Heart right ventricle (tissue), 16 donors: ENCODE measurements around the gene FYB1. TPM values are rescaled to one million over a fixed set of nuclear protein-coding genes. Genes with fewer than 3 reads are reported as not detected.

Source experiments
- ATAC-seq, 8 donors: fragments of 200-7000 bp; cut with Tn5 transposase; one replicate each; pipeline ENCODE4 v1.9.1; 2020; ENCODE audit warnings: mild to moderate bottlenecking in 8 of 8, moderate library complexity in 8 of 8, moderate number of reproducible peaks in 1 of 8
- DNase-seq, 2 donors: peaks; one replicate each; pipeline ENCODE4 v3.0.0-alpha.2; 2020
- H3K27ac ChIP-seq, 10 donors: fragments of 200-600 bp; sonication (generic) in 2 of 10; one replicate each; pipeline versions ENCODE4 v1.5.0 to v1.8.0; 2020 to 2022; ENCODE audit warnings: mild to moderate bottlenecking in 3 of 10
- H3K27me3 ChIP-seq, 7 donors: fragments of 200-600 bp; one replicate each; pipeline ENCODE4 v1.8.0; 2021 to 2022; ENCODE audit warnings: mild to moderate bottlenecking in 2 of 7
- H3K36me3 ChIP-seq, 9 donors: fragments of 200-600 bp; sonication (generic) in 1 of 9; one replicate each; pipeline versions ENCODE4 v1.5.0 to v1.8.0; 2020 to 2022; ENCODE audit warnings: mild to moderate bottlenecking in 2 of 9
- H3K4me1 ChIP-seq, 9 donors: fragments of 200-600 bp; sonication (generic) in 1 of 9; one replicate each; pipeline versions ENCODE4 v1.5.0 to v1.8.0; 2020 to 2022; ENCODE audit warnings: mild to moderate bottlenecking in 4 of 9
- H3K4me3 ChIP-seq, 10 donors: fragments of 200-600 bp; sonication (generic) in 2 of 10; one replicate each; pipeline versions ENCODE4 v1.5.0 to v1.8.0; 2020 to 2022; ENCODE audit warnings: mild to moderate bottlenecking in 7 of 10, moderate library complexity in 2 of 10
- H3K9me3 ChIP-seq, 11 donors: fragments of 200-600 bp in 10 of 11; sonication (generic) in 2 of 11; one replicate each; pipeline versions ENCODE4 v1.5.0 to v1.8.0; 2013 to 2022; ENCODE audit warnings: mild to moderate bottlenecking in 2 of 11, control low read depth in 1 of 11, moderate library complexity in 1 of 11
- CTCF ChIP-seq, 9 donors: fragments of 200-600 bp; sonication (generic) in 2 of 9; IDR thresholded peaks; one replicate each; pipeline versions ENCODE4 v1.5.0 to v1.8.0; 2021 to 2022; ENCODE audit warnings: antibody characterized with exemption in 9 of 9, mild to moderate bottlenecking in 5 of 9, moderate library complexity in 1 of 9
- WGBS, 2 donors: extraction: QIAGEN DNeasy Blood & Tissue Kit; methylation state at CpG; one replicate each; pipeline ENCODE4 v1.1.7; 2013; ENCODE audit warnings: inconsistent platforms in 1 of 2; 5-methylcytosine and 5-hydroxymethylcytosine counted together
- intact Hi-C, 10 donors: fragments of 100-400 bp; cut with DNase I; formaldehyde crosslinking; loops; one replicate each; pipeline versions ENCODE4 v1.11.1 to v1.14.2; 2022
- polyA plus RNA-seq, 2 donors: library from polyadenylated mRNA; stranded (reverse); fragments of 200-250 nt; gene quantifications; one replicate each; pipeline ENCODE4 v1.2.3, GENCODE V29; 2013
- total RNA-seq, 10 donors: library from RNA; stranded (reverse); fragmentation: NEBNext Ultra II Directional in 3 of 10; extraction: Animal tissue kit (Norgen Biotek cat#: 25700) in 3 of 10; gene quantifications; one replicate each; pipeline versions ENCODE4 v1.2.1 to v1.2.4, GENCODE V29; 2021 to 2023
- donor health status: Arrhythmogenic right ventricular cardiomyopathy.
- donor health status: ischemic (EF 13 %, LVEDD 7.1; RV severe dilation, severe dysfunction).
- donor health status: healthy with polysubstance abuse.
- donor health status: DM: no; HTN: yes; CAD: no.
- donor health status: DM: no; HTN: no; CAD: no.
- donor health status: ischemic (EF 25% LVEDD 6.9; RV normal size, moderate dysfunction).
- donor health status: ischemic (EF 25% LVEDD 5.7; RV mildly dilated, moderate dysfunction).
- donor health status: healthy.
- donor health status: DM: yes; HTN: yes; CAD: no.
- donor health status: Ischemic cardiomyopathy.
- donor health status: ischemic (EF 35%, LVEDD 5.7; RV mildly dilated, moderate dysfunction).
- donor health status: nonischemic (EF 11% LVEDD 7.7; RV severe dilation, severe dysfunction).
- donor health status: DM: yes; HTN: yes; CAD: no.
- donor health status: PGD.
- donor health status: ischemic (EF 29% LVEDD 5.4; RV normal size, mild dysfunction).
- donor health status: nonischemic (EF 23%, LVEDD 6.1; RV moderate dilation, normal function).

FYB1 gene
- total and polyA plus RNA-seq, 12 donors, result 0.61 to 33.8 (median 2.3) TPM

- no peak for TF ChIP-seq CTCF (IDR thresholded peaks at IDR 0.05)
- peaks cover 0 to 68% (median 0%) of the 10 kb centered on the region in 9 donors for H3K4me1 ChIP-seq
- no peaks in the 10 kb centered on the region for H3K9me3 ChIP-seq
- intact Hi-C loops, result loop anchor here in 1 of 10 donors (10.0 kb wide), 1 partner anchor 148 kb away; no protein-coding TSS in a partner anchor
- DNase-seq, result no peak
- 84 to 90% methylated on average over 1 of the region's 1 CpG for WGBS, 2 donors
- H3K27ac ChIP-seq, result no peak overlapping the region
- no peak overlapping the region for H3K4me3 ChIP-seq
- H3K36me3 ChIP-seq, result no peaks in the 10 kb centered on the region
- no peak for ATAC-seq
- H3K27me3 ChIP-seq, result no peaks in the 10 kb centered on the region
Observed at GRCh38 chr5:39226558-39226957, 7.2 kb upstream of the FYB1 start.

GRCh38 chr5:39226100-39226451, 6.7 kb upstream of the FYB1 start:
- 80 to 86% methylated on average over 3 of the region's 3 CpGs for WGBS, 2 donors
- Histone ChIP-seq H3K27me3 (no peaks in the 10 kb centered on the region), H3K9me3 (no peaks in the 10 kb centered on the region), H3K4me1 (peaks cover 0 to 65% (median 0%) of the 10 kb centered on the region in 9 donors), H3K27ac (peak overlapping the region in 1 of 10 donors; percentile 17), H3K4me3 (no peak overlapping the region), H3K36me3 (no peaks in the 10 kb centered on the region)
- intact Hi-C loops, result loop anchor here in 1 of 10 donors (10.0 kb wide), 1 partner anchor 149 kb away; no protein-coding TSS in a partner anchor
- no peak for ATAC-seq
- TF ChIP-seq CTCF (IDR thresholded peaks at IDR 0.05), result no peak
- DNase-seq, result no peak

GRCh38 chr5:39225405-39226099, 6.2 kb upstream of the FYB1 start:
- 82 to 86% methylated on average over 2 of the region's 2 CpGs for WGBS, 2 donors
- H3K4me1 ChIP-seq, result peaks cover 0 to 65% (median 0%) of the 10 kb centered on the region in 9 donors
- no peaks in the 10 kb centered on the region for H3K9me3 ChIP-seq
- H3K27me3 ChIP-seq, result no peaks in the 10 kb centered on the region
- ATAC-seq (no peak), DNase-seq (no peak)
- TF ChIP-seq CTCF (IDR thresholded peaks at IDR 0.05), result no peak
- H3K27ac ChIP-seq, result peak overlapping the region in 1 of 10 donors; percentile 59
- H3K36me3 ChIP-seq, result no peaks in the 10 kb centered on the region
- intact Hi-C loops, result loop anchor here in 1 of 10 donors (10.0 kb wide), 1 partner anchor 149 kb away; no protein-coding TSS in a partner anchor
- no peak overlapping the region for H3K4me3 ChIP-seq

- WGBS, 2 donors, result 42 to 48% methylated on average over 5 of the region's 5 CpGs
- Histone ChIP-seq H3K27me3 (no peaks in the 10 kb centered on the region), H3K4me1 (peaks cover 0 to 77% (median 0%) of the 10 kb centered on the region in 9 donors), H3K36me3 (no peaks in the 10 kb centered on the region), H3K4me3 (no peak overlapping the region), H3K27ac (peak overlapping the region in 1 of 10 donors; percentile 59), H3K9me3 (no peaks in the 10 kb centered on the region)
- DNase-seq (no peak), ATAC-seq (peak in 1 of 8 donors; percentile 76)
- no peak for TF ChIP-seq CTCF (IDR thresholded peaks at IDR 0.05)
- intact Hi-C loops, result loop anchor here in 2 of 10 donors (5.0 to 10.0 kb wide), 2 partner anchors 151 to 348 kb away; no protein-coding TSS in a partner anchor
Observed at GRCh38 chr5:39224196-39224761, 4.9 kb upstream of the FYB1 start.
